Ishikawa (cell line): ENCODE data around the gene NDUFA13.

Experiments
- CEBPB ChIP-seq: IDR thresholded peaks from 2 replicates; pipeline ENCODE4 v1.6.1; 2012
- CREB1 ChIP-seq: IDR thresholded peaks from 2 replicates; pipeline ENCODE4 v1.6.1; 2012; ENCODE audit warnings: low read depth
- EGR1 ChIP-seq: IDR thresholded peaks from 2 replicates; pipeline ENCODE4 v1.6.1; 2012
- EP300 ChIP-seq: IDR thresholded peaks from 2 replicates; pipeline ENCODE4 v1.6.1; 2012; ENCODE audit warnings: borderline replicate concordance
- FOXM1 ChIP-seq: IDR thresholded peaks from 2 replicates; pipeline ENCODE4 v1.6.1; 2012; ENCODE audit warnings: low read depth, borderline replicate concordance
- MAX ChIP-seq: IDR thresholded peaks from 2 replicates; pipeline ENCODE4 v1.6.1; 2012
- NFIC ChIP-seq: IDR thresholded peaks from 2 replicates; pipeline ENCODE4 v1.6.1; 2012
- RAD21 ChIP-seq: IDR thresholded peaks from 2 replicates; pipeline ENCODE4 v1.6.1; 2012; ENCODE audit warnings: low read depth
- REST ChIP-seq: IDR thresholded peaks from 2 replicates; pipeline ENCODE4 v1.6.1; 2012; ENCODE audit warnings: low read depth, mild to moderate bottlenecking
- TAF1 ChIP-seq: IDR thresholded peaks from 2 replicates; pipeline ENCODE4 v1.6.1; 2012; ENCODE audit warnings: low read depth, mild to moderate bottlenecking
- TCF12 ChIP-seq: IDR thresholded peaks from 2 replicates; pipeline ENCODE4 v1.6.1; 2012; ENCODE audit warnings: low read depth
- TEAD4 ChIP-seq: IDR thresholded peaks from 2 replicates; pipeline ENCODE4 v1.6.1; 2012
- YY1 ChIP-seq: IDR thresholded peaks from 2 replicates; pipeline ENCODE4 v1.6.1; 2012; ENCODE audit warnings: low read depth
- ZBTB7A ChIP-seq: IDR thresholded peaks from 2 replicates; pipeline ENCODE4 v1.6.1; 2012; ENCODE audit warnings: low read depth
- TF ChIP-seq, protein P1 (sequence below): IDR thresholded peaks from 2 replicates; pipeline ENCODE4 v1.6.1; 2012

Gene NDUFA13

DNA sequence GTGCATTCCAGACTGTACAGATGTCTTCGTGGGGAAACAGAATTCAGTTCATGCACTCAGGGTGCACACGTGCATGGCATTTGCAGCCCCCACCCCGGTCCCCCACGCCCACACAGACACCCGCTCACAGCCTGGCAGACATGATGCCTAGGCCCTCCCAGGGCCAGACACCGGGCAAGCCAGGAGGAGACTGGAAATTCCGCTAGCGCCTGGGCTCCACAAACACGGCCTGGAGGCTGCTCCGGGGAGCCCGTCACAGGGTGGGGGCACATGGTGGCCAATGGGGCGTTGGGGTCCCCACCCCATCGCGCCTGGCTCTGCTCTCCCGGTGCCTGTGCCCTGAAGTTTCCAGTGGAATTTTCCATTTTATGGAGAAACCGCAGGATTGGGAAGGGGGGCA, 25.6 kb downstream of the NDUFA13 start:
- TF ChIP-seq REST = no peak
- no peak for TF ChIP-seq CEBPB
- no peak for TF ChIP-seq RAD21
- TF ChIP-seq YY1 = no peak
- no peak for TF ChIP-seq CREB1
- no peak for TF ChIP-seq MAX

- no peak for TF ChIP-seq ZBTB7A
- no peak for TF ChIP-seq TAF1
- TF ChIP-seq CEBPB = no peak
- no peak for TF ChIP-seq FOXM1
- TF ChIP-seq RAD21 = no peak
- no peak for TF ChIP-seq EP300
- TF ChIP-seq NFIC = no peak
- no peak for TF ChIP-seq YY1
- TF ChIP-seq MAX = no peak
- TF ChIP-seq CREB1 = no peak
- TF ChIP-seq, protein P1, sequence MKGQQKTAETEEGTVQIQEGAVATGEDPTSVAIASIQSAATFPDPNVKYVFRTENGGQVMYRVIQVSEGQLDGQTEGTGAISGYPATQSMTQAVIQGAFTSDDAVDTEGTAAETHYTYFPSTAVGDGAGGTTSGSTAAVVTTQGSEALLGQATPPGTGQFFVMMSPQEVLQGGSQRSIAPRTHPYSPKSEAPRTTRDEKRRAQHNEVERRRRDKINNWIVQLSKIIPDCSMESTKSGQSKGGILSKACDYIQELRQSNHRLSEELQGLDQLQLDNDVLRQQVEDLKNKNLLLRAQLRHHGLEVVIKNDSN = no peak
- TF ChIP-seq TCF12 = no peak
These were observed 26.5 kb downstream of the NDUFA13 start for GRCh38 chr19:19542507-19542906.

DNA sequence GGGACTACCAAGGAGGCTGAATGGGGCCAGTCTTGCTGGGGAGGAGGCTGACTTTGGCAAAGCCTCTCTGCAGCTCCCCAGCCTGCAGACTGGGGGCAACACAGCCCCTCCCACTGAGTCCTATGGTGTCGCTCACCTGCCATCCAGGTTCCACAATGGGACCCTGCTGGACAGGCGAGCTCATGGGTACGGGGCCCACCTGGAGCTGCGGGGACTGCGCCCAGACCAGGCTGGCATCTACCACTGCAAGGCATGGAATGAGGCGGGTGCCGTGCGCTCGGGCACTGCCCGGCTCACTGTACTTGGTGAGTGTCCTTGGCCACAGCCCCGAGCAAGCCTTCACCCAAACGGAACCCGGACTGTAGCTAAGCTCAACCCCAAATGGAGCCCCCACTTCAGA, 27.1 kb downstream of the NDUFA13 start:
- TF ChIP-seq YY1 (no peak), TAF1 (no peak), FOXM1 (no peak), ZBTB7A (no peak), CREB1 (no peak), REST (no peak), NFIC (no peak), MAX (no peak), EGR1 (no peak), TCF12 (no peak)

GRCh38 chr19:19543640-19544039, 27.6 kb downstream of the NDUFA13 start:
- TF ChIP-seq REST (no peak), RAD21 (no peak), ZBTB7A (no peak), CREB1 (no peak), CEBPB (no peak), EP300 (no peak), NFIC (no peak), MAX (no peak), EGR1 (no peak), FOXM1 (no peak), TAF1 (no peak), YY1 (no peak), TCF12 (no peak), TEAD4 (no peak)
- TF ChIP-seq, protein P1 = no peak
